HFF-Myc (cell line): Measurements from ENCODE around the gene SAA2.
"Not testable (repeated sequence)": the region's sequence is repeated elsewhere in the genome, so short reads cannot be mapped to it uniquely, and the experiment has no call there.

Source experiments
- DNase-seq: peaks from one replicate; pipeline ENCODE4 v3.0.0-alpha.2; 2011; ENCODE audit warnings: low read depth; ENCODE audit errors: extremely low read depth
- H3K4me3 ChIP-seq: replicated peaks from 2 replicates; pipeline ENCODE4 v1.5.1; 2011; ENCODE audit warnings: low read depth, mild to moderate bottlenecking, control low read depth, low read length
- TF ChIP-seq, protein P1 (sequence below): IDR thresholded peaks from 2 replicates; pipeline ENCODE4 v1.5.1; 2012; ENCODE audit warnings: mild to moderate bottlenecking, low read depth, low read length, control low read depth; ENCODE audit errors: missing control alignments

SAA2 gene

DNA sequence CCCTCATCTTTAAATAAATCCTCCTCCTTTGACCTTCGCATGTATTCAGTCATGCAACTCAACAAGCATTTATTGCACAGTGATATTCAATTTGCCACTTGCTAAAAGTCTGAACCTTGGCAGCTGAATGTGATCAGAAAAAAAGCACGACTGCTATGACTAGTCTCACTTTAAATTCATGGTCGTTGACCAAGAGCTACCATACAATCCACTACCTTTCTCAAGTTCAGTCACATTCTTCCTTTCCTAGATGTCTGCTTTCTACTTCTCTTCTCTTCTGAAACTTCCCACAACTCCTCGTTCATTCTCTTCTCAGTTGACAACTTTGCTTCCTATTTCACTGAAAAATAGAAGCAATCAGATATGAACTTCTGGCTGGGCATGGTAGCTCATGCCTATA is 15.6 kb upstream of the SAA2 start:
- DNase-seq: no peak
- no peak overlapping the region for H3K4me3 ChIP-seq
- TF ChIP-seq, protein P1, sequence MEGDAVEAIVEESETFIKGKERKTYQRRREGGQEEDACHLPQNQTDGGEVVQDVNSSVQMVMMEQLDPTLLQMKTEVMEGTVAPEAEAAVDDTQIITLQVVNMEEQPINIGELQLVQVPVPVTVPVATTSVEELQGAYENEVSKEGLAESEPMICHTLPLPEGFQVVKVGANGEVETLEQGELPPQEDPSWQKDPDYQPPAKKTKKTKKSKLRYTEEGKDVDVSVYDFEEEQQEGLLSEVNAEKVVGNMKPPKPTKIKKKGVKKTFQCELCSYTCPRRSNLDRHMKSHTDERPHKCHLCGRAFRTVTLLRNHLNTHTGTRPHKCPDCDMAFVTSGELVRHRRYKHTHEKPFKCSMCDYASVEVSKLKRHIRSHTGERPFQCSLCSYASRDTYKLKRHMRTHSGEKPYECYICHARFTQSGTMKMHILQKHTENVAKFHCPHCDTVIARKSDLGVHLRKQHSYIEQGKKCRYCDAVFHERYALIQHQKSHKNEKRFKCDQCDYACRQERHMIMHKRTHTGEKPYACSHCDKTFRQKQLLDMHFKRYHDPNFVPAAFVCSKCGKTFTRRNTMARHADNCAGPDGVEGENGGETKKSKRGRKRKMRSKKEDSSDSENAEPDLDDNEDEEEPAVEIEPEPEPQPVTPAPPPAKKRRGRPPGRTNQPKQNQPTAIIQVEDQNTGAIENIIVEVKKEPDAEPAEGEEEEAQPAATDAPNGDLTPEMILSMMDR: no peak

DNA sequence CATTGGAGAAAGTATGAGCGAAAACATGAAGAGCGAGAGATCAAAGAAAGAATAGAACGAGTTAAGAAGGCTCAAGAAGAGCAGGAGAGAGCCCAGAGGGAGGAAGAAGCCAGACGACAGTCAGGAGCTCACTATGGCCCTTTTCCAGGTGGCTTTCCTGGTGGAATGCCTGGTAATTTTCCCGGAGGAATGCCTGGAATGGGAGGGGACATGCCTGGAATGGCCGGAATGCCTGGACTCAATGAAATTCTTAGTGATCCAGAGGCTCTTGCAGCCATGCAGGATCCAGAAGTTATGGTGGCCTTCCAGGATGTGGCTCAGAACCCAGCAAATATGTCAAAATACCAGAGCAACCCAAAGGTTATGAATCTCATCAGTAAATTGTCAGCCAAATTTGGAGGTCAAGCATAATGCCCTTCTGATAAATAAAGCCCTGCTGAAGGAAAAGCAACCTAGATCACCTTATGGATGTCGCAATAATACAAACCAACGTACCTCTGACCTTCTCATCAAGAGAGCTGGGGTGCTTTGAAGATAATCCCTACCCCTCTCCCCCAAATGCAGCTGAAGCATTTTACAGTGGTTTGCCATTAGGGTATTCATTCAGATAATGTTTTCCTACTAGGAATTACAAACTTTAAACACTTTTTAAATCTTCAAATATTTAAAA is 14.3 kb upstream of the SAA2 start:
- DNase-seq, H3K4me3 ChIP-seq: not testable (repeated sequence)

DNA sequence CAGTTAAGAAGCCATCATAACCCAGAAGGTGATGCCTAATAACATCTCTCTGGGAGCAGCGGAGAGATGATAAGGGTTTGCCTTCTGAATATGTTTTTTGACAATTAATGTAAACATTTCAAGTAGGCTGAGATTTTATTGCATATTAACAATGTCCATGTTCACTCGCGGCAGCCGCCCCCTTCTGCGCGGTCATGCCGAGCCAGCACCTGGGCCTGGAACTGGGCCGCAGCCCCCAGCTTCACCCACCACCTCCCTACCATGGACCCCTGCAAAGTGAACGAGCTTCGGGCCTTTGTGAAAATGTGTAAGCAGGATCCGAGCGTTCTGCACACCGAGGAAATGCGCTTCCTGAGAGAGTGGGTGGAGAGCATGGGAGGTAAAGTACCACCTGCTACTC is 13.3 kb upstream of the SAA2 start:
- H3K4me3 ChIP-seq: no peak overlapping the region
- TF ChIP-seq, protein P1: no peak
- DNase-seq: no peak

DNA sequence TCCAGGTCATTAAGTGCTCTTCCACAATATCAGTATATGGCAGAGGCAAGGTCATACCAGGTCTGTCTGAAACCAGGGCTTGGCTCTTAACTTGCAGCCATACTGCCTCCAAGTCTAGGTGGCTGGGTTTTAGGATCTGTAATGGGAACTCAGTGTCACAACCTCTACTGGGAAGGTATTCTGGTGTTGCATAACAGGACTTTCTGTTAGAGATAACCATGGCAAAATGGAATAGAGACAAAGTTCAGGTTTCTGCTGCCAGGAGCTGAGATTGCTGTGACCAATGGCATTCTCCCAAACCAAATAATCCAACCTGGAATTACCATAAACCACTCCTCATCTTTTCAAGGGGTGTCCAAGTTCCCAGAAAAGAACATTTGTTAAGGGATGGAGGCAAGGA is 10.8 kb upstream of the SAA2 start:
- TF ChIP-seq, protein P1: no peak
- no peak overlapping the region for H3K4me3 ChIP-seq
- no peak for DNase-seq

DNA sequence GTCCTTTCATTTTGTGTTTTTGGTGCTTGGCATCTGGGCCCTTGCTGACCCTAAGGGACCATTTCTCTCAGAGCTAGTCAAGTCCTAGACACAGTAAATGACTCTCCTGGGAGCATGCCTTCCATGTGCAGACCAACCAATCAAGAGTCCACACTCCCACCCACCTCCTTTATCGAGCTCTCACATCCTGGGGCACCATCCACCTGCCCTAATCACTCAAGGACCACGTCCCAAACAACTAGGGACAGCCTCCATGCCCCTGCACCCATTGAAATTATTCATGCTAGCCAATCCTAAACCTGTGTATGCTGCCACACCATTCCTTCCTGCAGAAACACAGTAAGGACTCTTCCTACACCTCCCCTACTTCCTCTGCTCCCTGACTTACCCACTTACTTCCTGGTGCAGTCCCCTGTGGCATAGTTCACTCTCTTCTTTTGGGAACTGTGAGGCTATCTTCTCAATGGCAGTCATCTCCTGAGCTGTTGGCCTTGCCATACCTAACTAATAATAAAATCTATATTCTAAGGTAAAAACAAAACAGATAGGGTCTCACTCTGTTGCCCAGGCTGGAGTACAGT is 6.4 kb upstream of the SAA2 start:
- no peak overlapping the region for H3K4me3 ChIP-seq
- DNase-seq: no peak
- TF ChIP-seq, protein P1: no peak

DNA sequence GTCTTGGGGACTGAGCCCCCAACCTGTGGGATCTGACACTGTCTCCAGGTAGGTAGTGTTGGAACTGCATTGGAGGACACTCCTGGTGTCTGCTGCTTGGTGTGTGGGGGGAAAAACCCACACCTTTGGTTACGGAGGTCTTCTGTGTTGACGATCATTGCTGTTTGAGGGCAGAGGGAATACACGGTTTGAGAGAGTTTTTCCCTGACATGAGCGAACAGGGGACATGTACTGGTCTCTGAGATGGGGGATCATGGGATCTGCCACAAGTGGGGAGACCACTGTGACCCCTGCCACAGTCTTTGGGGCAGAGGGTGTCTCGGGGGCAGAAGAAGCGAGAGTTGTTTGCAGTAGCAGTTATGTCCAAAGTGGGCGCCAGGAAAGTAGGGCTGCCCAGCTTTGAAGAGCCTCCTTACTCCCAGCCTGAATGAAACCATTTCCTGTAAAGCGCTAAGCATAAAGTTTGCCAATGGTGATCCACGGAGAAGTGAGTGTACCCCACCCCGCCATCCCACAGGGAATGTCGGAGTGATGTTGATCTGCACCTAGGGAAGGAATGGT is 5.4 kb upstream of the SAA2 start:
- no peak overlapping the region for H3K4me3 ChIP-seq
- no peak for DNase-seq
- TF ChIP-seq, protein P1: no peak

DNA sequence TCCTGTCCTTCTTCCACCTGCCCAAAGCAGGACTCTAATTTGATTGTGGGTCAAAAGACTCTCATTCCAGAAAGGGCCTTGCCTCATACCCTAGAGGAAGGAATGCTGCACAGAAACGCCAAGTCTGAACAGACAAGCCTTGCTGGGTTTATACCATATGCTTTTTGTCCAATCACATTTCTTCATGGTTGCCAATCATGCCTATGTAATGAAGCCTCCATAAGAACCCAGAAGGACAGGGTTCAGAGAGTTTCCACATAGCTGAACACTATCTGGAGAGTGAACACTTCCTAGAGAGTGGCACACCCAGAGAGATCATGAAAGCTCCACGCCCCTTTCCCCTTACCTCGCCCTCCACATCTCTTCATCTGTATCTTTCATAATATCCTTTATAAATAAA is 4.8 kb upstream of the SAA2 start:
- TF ChIP-seq, protein P1: no peak
- no peak overlapping the region for H3K4me3 ChIP-seq
- DNase-seq: no peak

DNA sequence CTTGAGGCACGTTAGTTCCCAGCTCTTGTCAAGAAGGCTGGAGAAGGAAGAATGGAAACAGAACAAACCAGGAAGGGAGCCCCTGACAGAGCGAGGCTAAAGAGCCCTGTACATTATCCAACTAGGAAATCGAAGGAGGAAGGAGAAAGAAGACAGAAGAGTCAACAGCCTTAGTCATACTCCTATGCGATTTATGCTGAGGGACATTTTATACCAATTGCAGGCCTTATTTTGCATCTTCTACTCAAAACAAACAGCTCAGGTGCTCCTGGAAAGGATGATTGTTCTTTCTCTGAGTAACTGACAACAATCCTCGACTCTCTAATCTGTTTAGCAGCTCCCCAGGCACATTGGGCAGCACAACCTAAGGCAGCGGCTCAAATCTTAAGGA is 1.3 kb downstream of the SAA2 start:
- not testable (repeated sequence) for DNase-seq, H3K4me3 ChIP-seq

DNA sequence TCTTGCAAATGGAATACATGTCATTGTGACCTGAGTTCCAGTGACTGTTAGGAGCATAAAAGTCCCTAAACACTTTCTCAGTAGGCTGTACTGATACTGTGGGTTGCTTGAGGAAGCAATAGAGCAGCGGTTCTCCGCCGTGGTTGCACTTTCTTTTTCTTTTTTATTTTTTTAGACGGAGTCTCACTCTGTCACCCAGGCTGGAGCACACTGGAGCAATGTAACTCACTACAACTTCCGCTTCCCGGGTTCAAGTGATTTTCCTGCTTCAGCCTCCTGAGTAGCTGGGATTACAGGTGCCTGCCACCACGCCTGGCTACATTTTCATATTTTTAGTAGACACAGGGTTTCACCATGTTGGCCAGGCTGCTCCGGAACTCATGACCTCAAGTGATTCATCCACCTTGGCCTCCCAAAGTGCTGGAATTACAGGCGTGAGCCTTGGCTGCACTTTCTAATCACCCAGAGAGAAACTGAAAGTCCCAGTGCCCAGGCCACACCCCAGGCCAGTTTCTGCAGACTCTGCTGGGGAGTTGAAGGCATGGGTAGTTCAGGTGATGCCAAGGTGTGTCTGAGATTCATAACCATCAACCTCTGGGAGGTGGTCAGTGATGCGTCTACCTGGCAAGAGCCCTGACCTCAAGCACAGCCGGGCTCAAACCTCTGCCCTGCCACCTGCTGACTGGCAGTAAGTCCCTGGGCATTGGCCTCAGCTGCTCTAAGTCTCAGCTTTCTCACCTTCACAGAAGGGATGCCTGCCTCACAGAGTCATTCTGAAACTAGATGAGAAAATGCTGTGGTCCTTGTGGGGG is 1.9 kb downstream of the SAA2 start:
- not testable (repeated sequence) for DNase-seq, H3K4me3 ChIP-seq
